ENCODE results near the gene MTX1. TPM values are rescaled to one million over a fixed set of nuclear protein-coding genes. Genes with fewer than 3 reads are reported as not detected.
"Not testable (repeated sequence)": the region's sequence is repeated elsewhere in the genome, so short reads cannot be mapped to it uniquely, and the experiment has no call there.

The MTX1 gene
- total RNA-seq, 4 donors from 2014 or later: 34.1 to 52.8 (median 38.0) TPM

DNA sequence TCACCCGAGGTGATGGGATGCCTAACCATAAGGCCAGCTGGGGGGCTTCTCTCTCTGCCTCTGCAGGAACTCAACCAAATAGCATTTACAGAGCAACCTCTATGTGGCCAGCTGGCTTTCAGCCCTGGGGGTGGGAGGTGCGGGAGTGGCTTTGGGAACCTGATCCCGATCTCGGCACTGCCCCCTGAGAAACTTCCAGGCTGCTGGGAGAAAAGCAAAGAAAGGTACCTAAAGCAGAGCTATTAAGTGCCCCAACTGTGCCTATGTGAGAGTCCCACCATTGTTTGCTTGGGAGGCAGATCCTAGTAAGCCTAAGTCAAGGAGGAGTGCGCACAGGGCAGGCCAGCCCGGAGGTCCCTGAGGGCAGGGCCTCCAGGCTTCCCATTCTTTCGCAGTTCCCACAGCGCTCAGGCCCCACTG, 42.4 kb upstream of the MTX1 start:
- 66% methylated on average over 8 of the region's 8 CpGs for WGBS
- peaks cover 16 to 29% (median 24%) of the 10 kb centered on the region in 4 donors for H3K4me1 ChIP-seq
- TF ChIP-seq POLR2AphosphoS5 (IDR thresholded peaks at IDR 0.05): no peak
- TF ChIP-seq CTCF (IDR thresholded peaks at IDR 0.05): no peak
- no peak for TF ChIP-seq EP300 (IDR thresholded peaks at IDR 0.05)
- TF ChIP-seq POLR2A (IDR thresholded peaks at IDR 0.05; ENCODE audit: low read depth): no peak
- H3K36me3 ChIP-seq: peaks cover 0 to 26% (median 23%) of the 10 kb centered on the region in 4 donors
- H3K27ac ChIP-seq (replicated peaks in 1 of 4): peak overlapping the region in 3 of 4 donors; percentile 48 to 66 (median 50)
- H3K9me3 ChIP-seq: no peaks in the 10 kb centered on the region
- intact Hi-C loops (cut with DNase I): no loop called here
- peak overlapping the region in 2 of 4 donors; percentile 9 to 10 for H3K4me3 ChIP-seq
- DNase-seq (ENCODE audit: extremely low spot score): no peak
- no peaks in the 10 kb centered on the region for H3K27me3 ChIP-seq

DNA sequence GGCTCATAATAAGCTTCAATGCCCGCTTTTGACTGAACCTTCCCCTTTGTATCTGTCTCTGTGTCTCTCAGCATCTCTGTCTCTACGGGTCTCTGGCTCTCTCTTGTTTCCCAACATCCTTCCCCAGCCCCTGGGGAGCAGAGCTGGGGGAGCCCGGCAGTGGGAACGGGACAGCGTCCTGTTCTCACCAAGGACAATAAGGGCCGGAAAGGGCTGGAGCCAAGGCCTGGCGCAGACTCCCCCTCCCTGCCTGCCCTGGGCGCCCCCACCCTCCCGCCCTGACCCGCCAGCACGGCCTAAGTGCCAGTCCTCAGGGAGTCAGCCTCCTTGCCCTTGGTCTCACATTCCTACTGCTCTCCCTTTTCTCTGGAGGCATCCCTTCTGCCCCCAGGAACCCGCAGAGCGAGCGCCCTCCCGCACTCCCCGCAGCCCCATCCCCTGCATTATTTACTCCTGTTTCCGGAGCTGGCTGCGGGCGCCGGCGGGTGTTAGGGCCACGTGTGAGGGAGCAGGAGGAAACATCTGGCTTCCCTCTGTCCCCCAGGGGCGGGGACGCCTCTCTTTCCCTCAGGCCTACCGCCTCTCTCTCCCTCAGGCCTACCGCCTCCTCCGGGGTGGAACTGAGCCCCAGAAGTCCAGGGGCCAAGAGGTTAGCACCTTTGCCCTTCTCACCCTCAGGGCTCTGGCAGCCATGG, 41.9 kb upstream of the MTX1 start:
- H3K27me3 ChIP-seq: no peaks in the 10 kb centered on the region
- peak overlapping the region; percentile 29 to 66 (median 49) for H3K27ac ChIP-seq (replicated peaks in 1 of 4)
- DNase-seq (ENCODE audit: extremely low spot score): peak; percentile 90
- H3K9me3 ChIP-seq: no peaks in the 10 kb centered on the region
- H3K36me3 ChIP-seq: peaks cover 0 to 26% (median 23%) of the 10 kb centered on the region in 4 donors
- TF ChIP-seq POLR2AphosphoS5 (IDR thresholded peaks at IDR 0.05): peak in 1 of 2 donors; percentile 42
- TF ChIP-seq POLR2A (IDR thresholded peaks at IDR 0.05; ENCODE audit: low read depth): no peak
- intact Hi-C loops (cut with DNase I): no loop called here
- H3K4me1 ChIP-seq: peaks cover 16 to 30% (median 28%) of the 10 kb centered on the region in 4 donors
- peak overlapping the region; percentile 9 to 42 (median 12) for H3K4me3 ChIP-seq
- WGBS: 34% methylated on average over 16 of the region's 27 CpGs

DNA sequence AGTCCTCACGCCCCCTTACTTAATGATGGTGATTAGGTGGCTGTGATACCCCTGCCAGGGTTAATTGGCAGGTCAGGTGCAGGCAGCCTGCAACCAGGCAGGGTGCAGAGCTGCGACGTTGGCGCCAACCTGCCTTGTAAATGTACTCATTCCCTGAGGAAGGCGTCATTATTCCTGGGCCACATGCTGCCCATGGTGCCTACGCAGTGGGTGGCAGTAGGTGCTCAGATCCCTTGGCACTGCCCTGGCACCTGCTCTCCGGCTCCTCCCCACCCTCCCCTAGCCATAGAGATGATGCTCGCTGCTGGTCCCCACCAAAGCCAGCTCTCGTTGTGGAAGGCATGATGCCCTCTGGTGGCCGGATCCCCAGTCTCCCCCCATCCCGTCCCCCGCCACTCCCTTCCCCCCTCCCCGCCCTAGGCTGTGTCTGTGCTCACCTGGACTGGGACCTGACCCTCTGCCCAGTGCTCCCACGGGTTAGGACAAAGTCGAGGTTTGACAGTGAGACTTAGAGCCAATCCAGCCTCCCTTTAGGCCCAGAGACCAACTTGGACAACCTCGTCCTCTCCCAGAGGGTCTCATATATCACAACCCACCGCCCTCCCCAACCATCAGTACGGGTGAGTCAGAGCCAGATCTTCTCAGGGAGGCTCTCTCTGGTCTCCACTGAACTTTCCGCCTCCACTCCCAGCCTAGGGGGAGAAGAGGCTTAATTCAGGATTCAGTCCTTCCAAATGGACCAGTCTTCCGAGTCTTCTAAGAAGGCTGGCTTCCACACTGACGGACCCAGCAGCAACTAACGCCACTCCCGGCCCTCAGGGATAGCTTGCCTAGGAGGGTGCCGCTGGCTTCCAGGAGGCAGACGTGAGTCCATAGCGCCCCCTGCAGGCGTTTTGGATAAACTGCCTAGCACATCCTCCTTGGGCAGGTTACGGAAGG, 41.1 kb upstream of the MTX1 start:
- H3K9me3 ChIP-seq: no peaks in the 10 kb centered on the region
- H3K4me3 ChIP-seq: peak overlapping the region; percentile 10 to 42 (median 20)
- H3K36me3 ChIP-seq: peaks cover 0 to 26% (median 23%) of the 10 kb centered on the region in 4 donors
- 14% methylated on average over 10 of the region's 28 CpGs for WGBS
- DNase-seq (ENCODE audit: extremely low spot score): peak; percentile 95
- H3K27me3 ChIP-seq: no peaks in the 10 kb centered on the region
- TF ChIP-seq POLR2A (IDR thresholded peaks at IDR 0.05; ENCODE audit: low read depth) (no peak), EP300 (IDR thresholded peaks at IDR 0.05) (no peak), POLR2AphosphoS5 (IDR thresholded peaks at IDR 0.05) (peak; percentile 6 to 59), CTCF (IDR thresholded peaks at IDR 0.05) (peak; percentile 85 to 95 (median 89))
- H3K27ac ChIP-seq (replicated peaks in 1 of 4): peak overlapping the region; percentile 29 to 66 (median 49)
- intact Hi-C loops (cut with DNase I): loop anchor here (1.0 kb wide), 1 partner anchor 74 kb away; no protein-coding TSS in a partner anchor
- peaks cover 22 to 38% (median 36%) of the 10 kb centered on the region in 4 donors for H3K4me1 ChIP-seq

DNA sequence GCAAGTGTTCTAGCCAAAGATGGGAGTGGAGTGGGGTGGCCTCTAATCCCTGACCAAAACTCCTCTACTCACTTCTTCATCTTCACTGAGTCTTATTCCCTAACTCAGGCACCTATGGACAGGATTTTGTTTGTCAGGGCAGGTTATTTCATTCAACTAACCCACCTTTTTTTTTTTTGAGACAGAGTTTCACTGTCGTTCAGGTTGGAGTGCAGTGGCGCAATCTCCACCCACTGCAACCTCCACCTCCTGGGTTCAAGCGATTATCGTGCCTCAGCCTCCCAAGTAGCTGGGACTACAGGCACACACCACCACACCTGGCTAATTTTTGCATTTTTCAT, 40.4 kb upstream of the MTX1 start:
- H3K9me3 ChIP-seq; DNase-seq (ENCODE audit: extremely low spot score); H3K27me3 ChIP-seq: not testable (repeated sequence)
- intact Hi-C loops (cut with DNase I): loop anchor here (1.0 kb wide), 1 partner anchor 75 kb away; no protein-coding TSS in a partner anchor
- Histone ChIP-seq H3K36me3 (peaks cover 0 to 26% (median 23%) of the 10 kb centered on the region in 4 donors), H3K4me1 (peaks cover 24 to 40% (median 39%) of the 10 kb centered on the region in 4 donors), H3K4me3 (peak overlapping the region in 1 of 4 donors; percentile 14), H3K27ac (replicated peaks in 1 of 4) (peak overlapping the region; percentile 29 to 66 (median 49))
- 30% methylated on average over 4 of the region's 4 CpGs for WGBS

DNA sequence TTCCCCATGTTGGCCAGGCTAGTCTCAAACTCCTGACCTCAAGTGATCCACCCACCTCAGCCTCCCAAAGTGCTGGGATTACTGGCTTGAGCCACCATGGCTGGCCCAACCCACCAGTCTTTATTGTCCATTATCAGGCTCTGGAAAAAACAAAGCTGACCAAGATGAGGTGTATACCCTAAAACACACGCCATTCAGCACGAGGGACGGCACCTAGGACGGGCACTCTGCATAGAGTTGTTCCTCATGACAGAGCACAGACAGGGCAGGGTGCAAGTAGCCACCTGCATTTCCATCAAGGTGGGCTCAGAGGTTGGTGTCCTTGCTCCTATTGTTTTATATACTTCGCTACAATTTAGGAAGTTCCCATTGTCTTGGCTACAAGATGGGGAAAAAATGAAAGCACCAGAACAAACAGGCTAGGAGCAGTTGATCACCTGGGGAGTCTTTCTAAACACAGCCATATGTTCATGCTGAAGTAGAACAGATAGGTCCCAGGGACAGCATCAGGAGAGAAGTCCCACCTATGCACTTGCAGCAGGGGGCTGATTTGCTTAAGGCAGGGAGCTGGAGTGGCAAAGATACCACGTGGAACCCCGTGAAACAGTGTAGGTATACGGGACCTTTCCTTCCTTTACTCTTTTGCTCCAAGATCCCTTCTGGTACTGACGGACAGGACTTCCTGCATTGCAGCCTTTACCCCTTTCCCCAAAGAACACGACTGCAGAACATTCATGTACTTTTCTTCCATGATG, 39.9 kb upstream of the MTX1 start:
- Histone ChIP-seq H3K27ac (replicated peaks in 1 of 4) (peak overlapping the region in 1 of 4 donors; percentile 66), H3K27me3 (peaks cover 0 to 1% (median 1%) of the 10 kb centered on the region in 4 donors), H3K36me3 (peaks cover 0 to 26% (median 23%) of the 10 kb centered on the region in 4 donors), H3K4me3 (no peak overlapping the region), H3K9me3 (no peaks in the 10 kb centered on the region), H3K4me1 (peaks cover 28 to 45% (median 44%) of the 10 kb centered on the region in 4 donors)
- intact Hi-C loops (cut with DNase I): loop anchor here (1.0 kb wide), 1 partner anchor 75 kb away; no protein-coding TSS in a partner anchor
- 89% methylated on average over 10 of the region's 10 CpGs for WGBS
- TF ChIP-seq CTCF (IDR thresholded peaks at IDR 0.05): no peak
- no peak for TF ChIP-seq POLR2AphosphoS5 (IDR thresholded peaks at IDR 0.05)
- no peak for TF ChIP-seq POLR2A (IDR thresholded peaks at IDR 0.05; ENCODE audit: low read depth)
- no peak for TF ChIP-seq EP300 (IDR thresholded peaks at IDR 0.05)
- peak; percentile 60 for DNase-seq (ENCODE audit: extremely low spot score)

Data from esophagus muscularis mucosa (tissue), 4 donors.